Astrocyte of the cerebellum (primary cell): ENCODE results near the gene TFAP2E.
A peak's percentile ranks its signal among the peaks of the same experiment; 100 is the strongest.

ENCODE experiments used
- DNase-seq: peaks from one replicate; pipeline ENCODE4 v3.0.0-alpha.2; 2011; ENCODE audit warnings: low read depth
- H3K4me3 ChIP-seq: 2 replicates; pipeline ENCODE4 v1.5.1; 2011; ENCODE audit warnings: mild to moderate bottlenecking, low read depth, low read length, moderate library complexity
- in situ Hi-C: cut with HindIII; loops from 2 replicates; pipeline ENCODE4 v1.10.0; 2017; ENCODE audit warnings: low sequenced_read_pairs
- TF ChIP-seq, protein P1 (sequence below): IDR thresholded peaks from 2 replicates; pipeline ENCODE4 v1.5.1; 2012; ENCODE audit warnings: low read length, low read depth, moderate library complexity, mild to moderate bottlenecking; ENCODE audit errors: missing control alignments

The TFAP2E gene

GRCh38 chr1:35637401-35637809 lies 64.3 kb downstream of the TFAP2E start:
- peak overlapping the region; percentile 18 for H3K4me3 ChIP-seq
- peak; percentile 24 for DNase-seq
- TF ChIP-seq, protein P1, sequence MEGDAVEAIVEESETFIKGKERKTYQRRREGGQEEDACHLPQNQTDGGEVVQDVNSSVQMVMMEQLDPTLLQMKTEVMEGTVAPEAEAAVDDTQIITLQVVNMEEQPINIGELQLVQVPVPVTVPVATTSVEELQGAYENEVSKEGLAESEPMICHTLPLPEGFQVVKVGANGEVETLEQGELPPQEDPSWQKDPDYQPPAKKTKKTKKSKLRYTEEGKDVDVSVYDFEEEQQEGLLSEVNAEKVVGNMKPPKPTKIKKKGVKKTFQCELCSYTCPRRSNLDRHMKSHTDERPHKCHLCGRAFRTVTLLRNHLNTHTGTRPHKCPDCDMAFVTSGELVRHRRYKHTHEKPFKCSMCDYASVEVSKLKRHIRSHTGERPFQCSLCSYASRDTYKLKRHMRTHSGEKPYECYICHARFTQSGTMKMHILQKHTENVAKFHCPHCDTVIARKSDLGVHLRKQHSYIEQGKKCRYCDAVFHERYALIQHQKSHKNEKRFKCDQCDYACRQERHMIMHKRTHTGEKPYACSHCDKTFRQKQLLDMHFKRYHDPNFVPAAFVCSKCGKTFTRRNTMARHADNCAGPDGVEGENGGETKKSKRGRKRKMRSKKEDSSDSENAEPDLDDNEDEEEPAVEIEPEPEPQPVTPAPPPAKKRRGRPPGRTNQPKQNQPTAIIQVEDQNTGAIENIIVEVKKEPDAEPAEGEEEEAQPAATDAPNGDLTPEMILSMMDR, result no peak
- in situ Hi-C loops, result no loop called here

GRCh38 chr1:35640380-35641232 lies 67.5 kb downstream of the TFAP2E start:
- TF ChIP-seq, protein P1, result no peak
- no peak for DNase-seq
- peak overlapping the region; percentile 98 for H3K4me3 ChIP-seq
- in situ Hi-C loops, result no loop called here

DNA sequence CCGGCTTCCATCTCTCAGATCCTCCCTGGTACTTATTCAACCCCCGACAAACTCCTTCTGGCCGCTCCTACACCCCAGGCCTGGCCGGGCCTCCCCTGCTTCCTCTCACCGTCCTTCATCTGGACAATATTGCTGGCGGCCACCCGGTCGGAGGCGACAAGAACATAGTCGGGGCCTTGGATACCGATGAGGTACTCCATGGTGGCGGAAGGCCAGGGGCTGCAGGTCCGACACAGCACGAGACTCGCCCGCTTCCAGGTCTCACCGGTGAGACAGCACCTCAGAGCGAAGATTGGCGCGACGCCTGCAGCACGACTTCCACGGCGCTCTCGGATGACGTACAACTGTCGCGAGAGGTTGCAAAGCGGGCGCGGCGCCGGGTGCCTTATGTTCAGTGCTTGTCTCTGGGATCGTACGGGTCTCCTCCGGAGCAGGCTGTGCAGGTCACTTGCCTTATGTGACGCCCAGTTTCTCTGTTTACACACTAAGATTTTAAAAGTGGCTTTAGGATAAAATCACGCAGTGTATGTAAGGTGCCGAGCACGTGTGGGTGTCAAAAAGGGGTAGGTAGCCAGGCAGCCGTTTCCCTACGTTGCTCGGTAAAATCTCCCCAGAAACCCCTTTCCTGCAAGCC lies 68.2 kb downstream of the TFAP2E start, which contains the start of gene PSMB2:
Gene PSMB2 (minus strand): TSS at position 294 of the 634 bp plus-strand sequence. CDS start 94 bp downstream, at position 200.
- in situ Hi-C loops, result no loop called here
- TF ChIP-seq, protein P1, result no peak
- DNase-seq, result peak; percentile 92
- H3K4me3 ChIP-seq, result peak within 1 kb of the TSS; percentile 98

DNA sequence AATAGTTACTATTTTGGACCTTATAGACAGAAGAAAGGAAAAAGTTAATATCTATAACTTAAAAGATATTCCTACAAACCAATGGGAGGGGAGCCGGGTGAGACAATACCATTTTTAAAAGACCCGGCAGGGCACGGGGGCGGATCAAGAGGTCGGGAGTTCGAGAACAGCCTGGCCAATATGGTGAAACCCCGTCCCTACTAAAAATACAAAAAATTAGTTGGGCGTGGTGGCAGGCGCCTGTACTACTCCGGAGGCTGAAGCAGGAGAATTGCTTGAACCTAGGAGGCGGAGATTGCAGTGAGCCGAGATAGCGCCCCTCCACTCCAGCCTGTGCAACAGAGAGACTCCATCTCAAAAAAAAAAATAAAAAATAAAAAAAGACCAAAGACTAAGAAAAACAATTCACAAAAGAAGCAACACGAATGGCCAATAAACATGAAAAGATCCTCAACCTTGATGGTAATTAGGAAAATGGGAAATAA lies 69.4 kb downstream of the TFAP2E start:
- no peak for DNase-seq
- TF ChIP-seq, protein P1, result no peak
- H3K4me3 ChIP-seq, result peak overlapping the region; percentile 98
- in situ Hi-C loops, result no loop called here

GRCh38 chr1:35644204-35644603 lies 71.1 kb downstream of the TFAP2E start:
- no peak for DNase-seq
- no peak overlapping the region for H3K4me3 ChIP-seq
- in situ Hi-C loops, result no loop called here
- TF ChIP-seq, protein P1, result no peak
